CD14-positive monocyte (primary cell): Measurements from ENCODE around the gene THAP3. TPM values are rescaled to one million over a fixed set of nuclear protein-coding genes. Genes with fewer than 3 reads are reported as not detected.

Source experiments
- DNase-seq, 3 donors: peaks; one replicate each; pipeline ENCODE4 v3.0.0-alpha.2; 2011 to 2022
- H2AFZ ChIP-seq: 2 replicates; pipeline ENCODE4 v1.6.0; 2012; ENCODE audit warnings: mild to moderate bottlenecking, low read depth, low read length, inconsistent platforms; ENCODE audit not compliant: insufficient read depth, poor library complexity, severe bottlenecking
- H3K27ac ChIP-seq, 2 donors: 1 replicate in 1 of 2; 2 replicates in 1 of 2; pipeline ENCODE4 v1.5.1; 2012 to 2013; ENCODE audit warnings: low read length in 2 of 2, control low read depth in 1 of 2, inconsistent platforms in 1 of 2, low read depth in 1 of 2, mild to moderate bottlenecking in 1 of 2
- H3K27me3 ChIP-seq, 2 donors: one replicate each; pipeline versions ENCODE4 v1.6.0 to v1.6.1; 2011 to 2013; ENCODE audit warnings: low read length in 2 of 2; ENCODE audit not compliant: control insufficient read depth in 2 of 2, insufficient read depth in 2 of 2
- H3K36me3 ChIP-seq, 2 donors: replicated peaks in 1 of 2; 1 replicate in 1 of 2; 2 replicates in 1 of 2; pipeline versions ENCODE4 v1.5.1 to v1.6.1; 2012 to 2013; ENCODE audit warnings: low read length in 2 of 2, control low read depth in 1 of 2, inconsistent platforms in 1 of 2, mild to moderate bottlenecking in 1 of 2; ENCODE audit not compliant: insufficient read depth in 2 of 2, control insufficient read depth in 1 of 2
- H3K4me1 ChIP-seq, 2 donors: 1 replicate in 1 of 2; 2 replicates in 1 of 2; pipeline versions ENCODE4 v1.5.1 to v1.6.1; 2012 to 2013; ENCODE audit warnings: low read length in 2 of 2, control low read depth in 1 of 2, inconsistent platforms in 1 of 2, mild to moderate bottlenecking in 1 of 2, moderate library complexity in 1 of 2; ENCODE audit not compliant: insufficient read depth in 2 of 2, control insufficient read depth in 1 of 2
- H3K4me2 ChIP-seq: replicated peaks from 2 replicates; pipeline ENCODE3; 2012; ENCODE audit warnings: low read length, moderate library complexity, mild to moderate bottlenecking; ENCODE audit not compliant: poor library complexity, severe bottlenecking; ENCODE audit errors: extremely low read depth
- H3K4me3 ChIP-seq, 3 experiments: fragments of 200-600 bp in 1 of 3; sonication (generic) in 1 of 3; replicated peaks in 1 of 3; 1 replicate in 2 of 3; 2 replicates in 1 of 3; pipeline ENCODE4 v1.5.1; 2011 to 2013; ENCODE audit warnings: low read length in 3 of 3, mild to moderate bottlenecking in 3 of 3, control low read depth in 2 of 3, low read depth in 2 of 3, inconsistent platforms in 1 of 3, moderate library complexity in 1 of 3
- H3K79me2 ChIP-seq: 2 replicates; pipeline ENCODE4 v1.6.0; 2012; ENCODE audit warnings: mild to moderate bottlenecking, control low read depth, inconsistent platforms, low read length, moderate library complexity; ENCODE audit not compliant: insufficient read depth
- H3K9ac ChIP-seq: 2 replicates; pipeline ENCODE4 v1.6.0; 2017; ENCODE audit warnings: low read length, mild to moderate bottlenecking; ENCODE audit not compliant: insufficient read depth, poor library complexity, severe bottlenecking
- H3K9me3 ChIP-seq, 2 donors: replicated peaks in 1 of 2; 1 replicate in 1 of 2; 2 replicates in 1 of 2; pipeline versions ENCODE4 v1.5.1 to v1.6.1; 2012 to 2013; ENCODE audit warnings: low read length in 2 of 2, control low read depth in 1 of 2; ENCODE audit not compliant: control insufficient read depth in 1 of 2, insufficient read depth in 1 of 2
- H4K20me1 ChIP-seq: 2 replicates; pipeline ENCODE4 v1.6.0; 2012; ENCODE audit warnings: mild to moderate bottlenecking, low read length, control low read depth, moderate library complexity; ENCODE audit not compliant: insufficient read depth
- H3K27ac Mint-ChIP-seq, 7 donors: one replicate each; pipeline ENCODE4 v1.8.0; 2020; ENCODE audit warnings: mild to moderate bottlenecking in 7 of 7, mixed read lengths in 7 of 7, moderate library complexity in 6 of 7, inconsistent platforms in 2 of 7
- H3K27me3 Mint-ChIP-seq, 3 donors: one replicate each; pipeline ENCODE4 v1.8.0; 2021 to 2022; ENCODE audit warnings: low read depth in 3 of 3, mild to moderate bottlenecking in 3 of 3, mixed read lengths in 3 of 3, moderate library complexity in 3 of 3, inconsistent platforms in 1 of 3
- H3K36me3 Mint-ChIP-seq, 2 donors: one replicate each; pipeline ENCODE4 v1.8.0; 2020; ENCODE audit warnings: mixed read lengths in 2 of 2, inconsistent platforms in 1 of 2, mild to moderate bottlenecking in 1 of 2
- H3K4me1 Mint-ChIP-seq: one replicate; pipeline ENCODE4 v1.8.0; 2020; ENCODE audit warnings: mild to moderate bottlenecking, mixed read lengths
- H3K4me3 Mint-ChIP-seq, 2 donors: one replicate each; pipeline ENCODE4 v1.8.0; 2020; ENCODE audit warnings: mild to moderate bottlenecking in 2 of 2, mixed read lengths in 2 of 2, moderate library complexity in 1 of 2
- H3K9me3 Mint-ChIP-seq, 7 donors: one replicate each; pipeline ENCODE4 v1.8.0; 2020 to 2022; ENCODE audit warnings: mixed read lengths in 7 of 7, mild to moderate bottlenecking in 6 of 7, moderate library complexity in 6 of 7, inconsistent platforms in 2 of 7
- WGBS: methylation state at CpG from one replicate; pipeline ENCODE4 v1.1.5; 2013; ENCODE audit warnings: missing lambda C conversion rate; ENCODE audit not compliant: insufficient coverage; 5-methylcytosine and 5-hydroxymethylcytosine counted together
- intact Hi-C, 2 donors: fragments of 100-400 bp; cut with micrococcal nuclease; formaldehyde crosslinking; loops; one replicate each; pipeline versions ENCODE4 v1.15.0 to v1.15.1; 2023
- polyA plus RNA-seq, 3 donors: library from polyadenylated mRNA; depleted of rRNA in 1 of 3; unstranded in 2 of 3; stranded (reverse) in 1 of 3; fragments of 300-500 nt in 2 of 3; fragments of >200 nt in 1 of 3; fragmentation: Illumina TruSeq in 2 of 3; gene quantifications; 1 replicate in 2 of 3; 2 replicates in 1 of 3; pipeline ENCODE4 v1.2.3, GENCODE V29; 2012 to 2021
- TF ChIP-seq, protein P1 (sequence below): fragments of 200-600 bp; IDR thresholded peaks from one replicate; pipeline ENCODE4 v1.8.0; 2022; ENCODE audit warnings: antibody characterized with exemption, mild to moderate bottlenecking

Gene THAP3
- polyA plus RNA-seq, 3 donors = 10.3 to 12.8 (median 10.3) TPM

DNA sequence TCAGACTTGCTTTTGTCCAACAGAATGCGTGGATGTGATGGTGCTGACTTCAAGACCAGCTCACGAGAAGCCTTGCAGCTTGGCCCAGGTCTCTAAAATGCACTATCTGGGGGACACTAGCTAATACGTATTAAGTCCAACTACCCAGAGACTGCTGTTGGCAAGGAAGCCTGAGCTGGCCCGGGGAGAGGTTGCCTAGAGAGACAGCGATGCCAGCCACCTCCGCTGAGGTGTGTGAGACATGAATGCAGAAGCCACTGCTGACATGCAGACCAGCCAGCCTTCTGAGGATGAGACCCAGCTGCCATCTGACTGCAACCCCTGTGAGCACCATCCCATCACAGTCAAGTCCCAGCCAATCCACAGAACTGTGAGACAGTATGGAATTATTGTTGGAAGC lies 32.5 kb downstream of the THAP3 start:
- Histone ChIP-seq H3K9me3 (no peaks in the 10 kb centered on the region), H2AFZ (no peak overlapping the region), H3K27ac (no peak overlapping the region), H3K27me3 (no peaks in the 10 kb centered on the region), H3K4me3 (no peak overlapping the region), H4K20me1 (no peaks in the 10 kb centered on the region), H3K9ac (no peak overlapping the region), H3K79me2 (no peaks in the 10 kb centered on the region), H3K4me1 (no peaks in the 10 kb centered on the region), H3K36me3 (peaks cover 24 to 64% of the 10 kb centered on the region in 2 donors), H3K4me2 (no peak overlapping the region)
- Mint-ChIP-seq H3K4me3 (no peak overlapping the region), H3K27ac (peak overlapping the region in 1 of 7 donors; percentile 8), H3K4me1 (peaks cover 5% of the 10 kb centered on the region), H3K27me3 (no peaks in the 10 kb centered on the region), H3K9me3 (no peaks in the 10 kb centered on the region), H3K36me3 (peaks cover 38 to 43% of the 10 kb centered on the region in 2 donors)
- TF ChIP-seq, protein P1, sequence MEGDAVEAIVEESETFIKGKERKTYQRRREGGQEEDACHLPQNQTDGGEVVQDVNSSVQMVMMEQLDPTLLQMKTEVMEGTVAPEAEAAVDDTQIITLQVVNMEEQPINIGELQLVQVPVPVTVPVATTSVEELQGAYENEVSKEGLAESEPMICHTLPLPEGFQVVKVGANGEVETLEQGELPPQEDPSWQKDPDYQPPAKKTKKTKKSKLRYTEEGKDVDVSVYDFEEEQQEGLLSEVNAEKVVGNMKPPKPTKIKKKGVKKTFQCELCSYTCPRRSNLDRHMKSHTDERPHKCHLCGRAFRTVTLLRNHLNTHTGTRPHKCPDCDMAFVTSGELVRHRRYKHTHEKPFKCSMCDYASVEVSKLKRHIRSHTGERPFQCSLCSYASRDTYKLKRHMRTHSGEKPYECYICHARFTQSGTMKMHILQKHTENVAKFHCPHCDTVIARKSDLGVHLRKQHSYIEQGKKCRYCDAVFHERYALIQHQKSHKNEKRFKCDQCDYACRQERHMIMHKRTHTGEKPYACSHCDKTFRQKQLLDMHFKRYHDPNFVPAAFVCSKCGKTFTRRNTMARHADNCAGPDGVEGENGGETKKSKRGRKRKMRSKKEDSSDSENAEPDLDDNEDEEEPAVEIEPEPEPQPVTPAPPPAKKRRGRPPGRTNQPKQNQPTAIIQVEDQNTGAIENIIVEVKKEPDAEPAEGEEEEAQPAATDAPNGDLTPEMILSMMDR = no peak
- 97% methylated on average over 6 of the region's 6 CpGs for WGBS
- DNase-seq = no peak
- intact Hi-C loops = no loop called here

DNA sequence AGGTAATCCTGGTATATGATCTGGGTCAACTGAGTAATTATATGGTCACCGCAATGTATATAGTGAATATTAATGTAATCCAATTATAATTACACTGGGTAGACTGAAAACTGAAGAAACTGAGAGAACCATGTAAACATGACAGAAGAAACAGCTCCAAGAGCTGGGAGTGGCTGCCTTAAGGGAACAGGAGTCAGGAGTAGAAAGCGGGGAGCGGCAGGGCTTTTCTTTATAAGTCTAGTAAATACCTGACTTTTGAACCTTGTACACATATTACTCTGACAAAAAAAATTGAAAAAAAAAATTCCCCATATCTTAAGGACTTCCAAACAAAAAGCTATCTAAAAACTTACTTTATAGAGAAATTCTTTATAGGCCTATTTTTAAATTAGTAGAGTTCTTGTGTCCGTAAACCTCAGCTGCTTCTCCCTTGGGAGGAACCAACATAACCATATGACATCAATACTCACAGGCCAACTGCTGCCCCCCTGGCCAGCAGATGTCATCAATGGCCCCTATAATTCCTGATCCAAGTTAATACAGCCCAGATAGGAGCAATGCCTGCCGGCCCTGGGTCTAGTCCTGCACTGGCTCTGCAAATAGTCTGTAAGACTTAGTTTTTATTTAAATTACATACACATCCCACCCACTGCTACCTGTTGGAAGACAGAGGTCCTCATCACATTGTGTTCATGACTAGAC lies 33.8 kb downstream of the THAP3 start:
- Histone ChIP-seq H4K20me1 (no peaks in the 10 kb centered on the region), H3K27me3 (no peaks in the 10 kb centered on the region), H3K27ac (no peak overlapping the region), H3K4me2 (no peak overlapping the region), H3K4me3 (no peak overlapping the region), H2AFZ (no peak overlapping the region), H3K79me2 (no peaks in the 10 kb centered on the region), H3K4me1 (no peaks in the 10 kb centered on the region), H3K36me3 (peaks cover 10 to 64% of the 10 kb centered on the region in 2 donors), H3K9ac (no peak overlapping the region), H3K9me3 (no peaks in the 10 kb centered on the region)
- no peaks in the 10 kb centered on the region for H3K4me1 Mint-ChIP-seq
- intact Hi-C loops = no loop called here
- WGBS = no CpG with 5 or more reads among the region's 5 CpGs
- H3K27ac Mint-ChIP-seq = no peak overlapping the region
- H3K4me3 Mint-ChIP-seq = no peak overlapping the region
- H3K9me3 Mint-ChIP-seq = no peaks in the 10 kb centered on the region
- peaks cover 35 to 38% of the 10 kb centered on the region in 2 donors for H3K36me3 Mint-ChIP-seq
- H3K27me3 Mint-ChIP-seq = no peaks in the 10 kb centered on the region
- DNase-seq = no peak
- TF ChIP-seq, protein P1 = no peak
